HCT116 (cell line): ENCODE measurements around the gene SH3BP1. TPM values are rescaled to one million over a fixed set of nuclear protein-coding genes. Genes with fewer than 3 reads are reported as not detected.

ENCODE experiments used
- ATAC-seq: fragments of 200-7000 bp; cut with Tn5 transposase; 2 replicates; pipeline ENCODE4 v1.9.1; 2020; ENCODE audit warnings: mild to moderate bottlenecking, moderate library complexity
- BruUV-seq: library from RNA; stranded (reverse); fragments of 400-500 nt; replicated peaks from 2 replicates; lab custom pipeline; 2021; lab: Mats Ljungman, UMichigan
- CTCF ChIA-PET: fragments of 300-600 bp; sonication (Branson Sonifier 250); formaldehyde crosslinking; loops from one replicate; lab custom pipeline; 2021; ENCODE audit warnings: antibody characterized with exemption; lab: Charles Lee
- POLR2A ChIA-PET: fragments of 300-600, 350-600 bp; sonication (Branson Sonifier 250); formaldehyde crosslinking; loops from one replicate; lab custom pipeline; 2021; ENCODE audit warnings: antibody characterized with exemption; lab: Charles Lee
- RAD21 ChIA-PET, 2 experiments: fragments of 300-600 bp; sonication (Branson Sonifier 250); formaldehyde crosslinking; loops; one replicate each; lab custom pipeline; 2023; ENCODE audit warnings: low total read pairs in 2 of 2; ENCODE audit not compliant: uncharacterized antibody in 2 of 2, unreplicated experiment in 2 of 2, low non-redundant PET in 1 of 2; lab: Charles Lee
- DNase-seq: peaks from one replicate; pipeline ENCODE4 v3.0.0-alpha.2; 2010; ENCODE audit warnings: low read depth, low spot score
- H2AFZ ChIP-seq: fragments of 200-600 bp; shearing (Covaris generic), sonication (generic); 2 replicates; pipeline ENCODE4 v1.6.1; 2017; ENCODE audit warnings: low read depth, mixed run types, mixed read lengths, antibody characterized with exemption, low read length; ENCODE audit not compliant: poor library complexity, severe bottlenecking
- H3K27ac ChIP-seq: 2 replicates; pipeline ENCODE4 v1.5.1; 2012; ENCODE audit warnings: low read depth, low read length
- H3K27me3 ChIP-seq: fragments of 200-600 bp; sonication (generic); 2 replicates; pipeline ENCODE4 v1.6.1; 2016; ENCODE audit warnings: mixed run types, low read length, mixed read lengths; ENCODE audit not compliant: insufficient read depth
- H3K36me3 ChIP-seq, 2 experiments: fragments of 200-500 bp in 1 of 2; fragments of 200-600 bp in 1 of 2; sonication (Bioruptor generic) in 1 of 2; sonication (generic) in 1 of 2; 2 replicates each; pipeline versions ENCODE4 v1.5.1 to v1.6.1; 2014 to 2016; ENCODE audit warnings: low read length in 2 of 2, inconsistent platforms in 1 of 2, mixed read lengths in 1 of 2, mixed run types in 1 of 2; ENCODE audit not compliant: insufficient read depth in 2 of 2, control insufficient read depth in 1 of 2
- H3K4me1 ChIP-seq, 2 experiments: fragments of 200-600 bp in 1 of 2; sonication (generic) in 1 of 2; 2 replicates each; pipeline versions ENCODE4 v1.5.1 to v1.6.1; 2012 to 2017; ENCODE audit warnings: low read length in 2 of 2, inconsistent platforms in 1 of 2, mild to moderate bottlenecking in 1 of 2, mixed read lengths in 1 of 2, mixed run types in 1 of 2, moderate library complexity in 1 of 2; ENCODE audit not compliant: insufficient read depth in 2 of 2, control insufficient read depth in 1 of 2
- H3K4me2 ChIP-seq: fragments of 200-600 bp; sonication (generic); 2 replicates; pipeline ENCODE4 v1.6.1; 2017; ENCODE audit warnings: mixed run types, low read length, mixed read lengths
- H3K4me3 ChIP-seq, 2 experiments: fragments of 200-600 bp in 1 of 2; sonication (generic) in 1 of 2; replicated peaks in 1 of 2; 2 replicates each; pipeline ENCODE4 v1.5.1; 2011 to 2016; ENCODE audit warnings: low read length in 2 of 2, control low read depth in 1 of 2, low read depth in 1 of 2, mild to moderate bottlenecking in 1 of 2, mixed read lengths in 1 of 2, mixed run types in 1 of 2
- H3K79me2 ChIP-seq: fragments of 200-600 bp; sonication (generic); 2 replicates; pipeline ENCODE4 v1.6.1; 2017; ENCODE audit warnings: mild to moderate bottlenecking, mixed run types, low read length, moderate library complexity, mixed read lengths; ENCODE audit not compliant: insufficient read depth
- H3K9ac ChIP-seq: fragments of 200-600 bp; sonication (generic); 2 replicates; pipeline ENCODE4 v1.6.1; 2016; ENCODE audit warnings: low read length, mixed read lengths
- H3K9me2 ChIP-seq: fragments of 200-600 bp; sonication (generic), shearing (Covaris generic); 2 replicates; pipeline ENCODE4 v1.6.1; 2017; ENCODE audit warnings: mixed run types, mild to moderate bottlenecking, moderate library complexity; ENCODE audit not compliant: insufficient read depth
- H3K9me3 ChIP-seq, 2 experiments: fragments of 200-500 bp in 1 of 2; fragments of 200-600 bp in 1 of 2; sonication (Bioruptor generic) in 1 of 2; sonication (generic) in 1 of 2; 2 replicates each; pipeline ENCODE4 v1.6.1; 2014 to 2017; ENCODE audit warnings: low read length in 2 of 2, mixed read lengths in 2 of 2, inconsistent platforms in 1 of 2, low read depth in 1 of 2, mild to moderate bottlenecking in 1 of 2, mixed run types in 1 of 2, moderate library complexity in 1 of 2; ENCODE audit not compliant: control insufficient read depth in 1 of 2, insufficient read depth in 1 of 2
- H4K20me1 ChIP-seq: fragments of 200-600 bp; sonication (generic), shearing (Covaris generic); 2 replicates; pipeline ENCODE4 v1.6.1; 2017; ENCODE audit warnings: mixed run types, mild to moderate bottlenecking, moderate library complexity; ENCODE audit not compliant: insufficient read depth
- CEBPB ChIP-seq: IDR thresholded peaks from 2 replicates; pipeline ENCODE4 v1.6.1; 2012; ENCODE audit warnings: low read depth
- EZH2 ChIP-seq: fragments of 200-600 bp; sonication (generic); IDR thresholded peaks from 2 replicates; pipeline ENCODE4 v1.6.1; 2017; ENCODE audit warnings: antibody characterized with exemption, mixed run types
- JUND ChIP-seq: IDR thresholded peaks from 2 replicates; pipeline ENCODE4 v1.6.1; 2012
- POLR2A ChIP-seq: IDR thresholded peaks from 2 replicates; pipeline ENCODE4 v1.7.0; 2011; ENCODE audit warnings: borderline replicate concordance; ENCODE audit not compliant: insufficient read depth, insufficient read length; ENCODE audit errors: extremely low read depth
- POLR2AphosphoS5 ChIP-seq: IDR thresholded peaks from 2 replicates; pipeline ENCODE4 v1.6.1; 2011; ENCODE audit warnings: mild to moderate bottlenecking, low read depth, low read length, moderate library complexity
- RAD21 ChIP-seq: IDR thresholded peaks from 2 replicates; pipeline ENCODE4 v1.6.1; 2012; ENCODE audit warnings: low read depth, mild to moderate bottlenecking
- YY1 ChIP-seq: IDR thresholded peaks from 2 replicates; pipeline ENCODE4 v1.6.1; 2011; ENCODE audit warnings: low read length, low read depth, moderate library complexity, mild to moderate bottlenecking; ENCODE audit not compliant: insufficient replicate concordance; ENCODE audit errors: extremely low read depth
- ZNF274 ChIP-seq: fragments of 200-500 bp; sonication (Bioruptor generic); IDR thresholded peaks from 2 replicates; pipeline ENCODE4 v1.6.1; 2014; ENCODE audit warnings: mild to moderate bottlenecking, low read depth, low read length, inconsistent platforms
- intact Hi-C: fragments of 100-400 bp; cut with micrococcal nuclease; formaldehyde crosslinking; loops from 2 replicates; pipeline ENCODE4 v1.10.0; 2022
- total RNA-seq: library from RNA; stranded (reverse); gene quantifications from one replicate; pipeline ENCODE4 v1.2.1, GENCODE V29; 2021; ENCODE audit not compliant: unreplicated experiment
- TF ChIP-seq, protein P1 (sequence below): IDR thresholded peaks from 2 replicates; pipeline ENCODE4 v1.6.1; 2012; ENCODE audit warnings: low read depth
- TF ChIP-seq, protein P2 (sequence below): IDR thresholded peaks from 2 replicates; pipeline ENCODE4 v1.6.1; 2011; ENCODE audit warnings: mild to moderate bottlenecking, low read length, moderate library complexity; ENCODE audit not compliant: insufficient replicate concordance; ENCODE audit errors: extremely low read depth
- TF ChIP-seq, protein P3 (sequence below), 3 experiments: fragments of 200-600 bp in 1 of 3; sonication (generic) in 1 of 3; IDR thresholded peaks in 2 of 3; conservative IDR thresholded peaks in 1 of 3; 2 replicates each; pipeline ENCODE4 v1.5.1; 2012 to 2017; ENCODE audit warnings: low read depth in 2 of 3, low read length in 2 of 3, antibody characterized with exemption in 1 of 3, borderline replicate concordance in 1 of 3, control low read depth in 1 of 3, mild to moderate bottlenecking in 1 of 3, mixed read lengths in 1 of 3, mixed run types in 1 of 3, moderate library complexity in 1 of 3; ENCODE audit not compliant: insufficient read depth in 1 of 3

The SH3BP1 gene
- total RNA-seq, 1 experiment from 2014 or later, result 48.4 TPM

DNA sequence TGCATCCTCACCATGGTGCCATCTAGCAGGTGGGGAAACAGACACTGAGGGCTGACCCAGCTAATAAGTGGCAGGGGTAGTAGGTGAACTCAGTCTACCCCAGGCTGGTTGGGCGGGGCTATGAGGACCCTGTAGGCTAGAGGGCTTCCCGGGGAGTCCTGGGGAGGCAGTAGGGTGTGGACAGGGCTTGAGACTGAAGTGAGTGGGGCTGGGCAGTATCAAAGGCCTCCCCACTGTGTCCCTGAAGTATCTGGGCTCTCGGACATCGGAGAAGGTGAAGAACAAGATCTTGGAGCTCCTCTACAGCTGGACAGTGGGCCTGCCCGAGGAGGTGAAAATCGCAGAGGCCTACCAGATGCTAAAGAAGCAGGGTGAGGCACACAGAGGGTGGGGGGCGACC, 19.5 kb upstream of the SH3BP1 start:
- BruUV-seq, result no TSS peak
- POLR2A ChIA-PET, result interaction anchor here (1.1 kb wide), 1 partner anchor 55 kb away, joined by 3 read pairs; the partner anchor contains the start of gene LGALS1

DNA sequence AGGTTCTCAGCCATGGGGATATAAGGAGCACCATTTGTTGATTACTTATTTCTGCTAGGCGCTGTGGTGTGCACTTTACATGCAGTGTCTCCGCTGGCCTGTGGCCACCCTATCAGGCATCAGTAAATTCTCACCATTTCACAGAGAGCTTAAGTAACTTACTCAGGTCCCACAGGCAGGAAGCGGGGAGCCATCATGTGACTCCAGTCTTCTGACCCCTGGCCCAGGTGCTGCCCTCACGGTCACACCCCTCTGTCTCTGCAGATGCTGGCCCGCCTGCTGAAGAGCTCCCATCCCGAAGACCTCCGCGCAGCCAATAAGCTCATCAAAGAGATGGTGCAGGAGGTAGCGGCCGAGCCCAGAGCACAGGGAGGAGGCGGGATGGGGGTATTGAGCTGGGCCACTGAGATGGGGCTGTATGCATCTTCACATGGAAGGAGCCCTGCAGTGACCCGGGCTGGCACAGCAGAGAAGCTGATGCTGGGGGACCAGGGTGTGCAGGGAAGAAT, 18.1 kb upstream of the SH3BP1 start:
- RAD21 ChIA-PET, result no interaction called here
- no peaks in the 10 kb centered on the region for H3K9me3 ChIP-seq
- H2AFZ ChIP-seq, result no peak overlapping the region
- no peaks in the 10 kb centered on the region for H3K79me2 ChIP-seq
- no peaks in the 10 kb centered on the region for H3K27me3 ChIP-seq
- H3K36me3 ChIP-seq, result peaks cover 32 to 37% of the 10 kb centered on the region in 2 experiments
- no peak overlapping the region for H3K27ac ChIP-seq
- H3K9me2 ChIP-seq, result no peaks in the 10 kb centered on the region
- no peak overlapping the region for H3K4me2 ChIP-seq
- DNase-seq (no peak), ATAC-seq (no peak)
- intact Hi-C loops, result loop anchor here (5.0 kb wide), 1 partner anchor 171 kb away; no protein-coding TSS in a partner anchor
- TF ChIP-seq JUND (no peak), YY1 (no peak), POLR2AphosphoS5 (no peak), POLR2A (no peak), EZH2 (no peak), RAD21 (no peak), CEBPB (no peak)
- TF ChIP-seq, protein P1, sequence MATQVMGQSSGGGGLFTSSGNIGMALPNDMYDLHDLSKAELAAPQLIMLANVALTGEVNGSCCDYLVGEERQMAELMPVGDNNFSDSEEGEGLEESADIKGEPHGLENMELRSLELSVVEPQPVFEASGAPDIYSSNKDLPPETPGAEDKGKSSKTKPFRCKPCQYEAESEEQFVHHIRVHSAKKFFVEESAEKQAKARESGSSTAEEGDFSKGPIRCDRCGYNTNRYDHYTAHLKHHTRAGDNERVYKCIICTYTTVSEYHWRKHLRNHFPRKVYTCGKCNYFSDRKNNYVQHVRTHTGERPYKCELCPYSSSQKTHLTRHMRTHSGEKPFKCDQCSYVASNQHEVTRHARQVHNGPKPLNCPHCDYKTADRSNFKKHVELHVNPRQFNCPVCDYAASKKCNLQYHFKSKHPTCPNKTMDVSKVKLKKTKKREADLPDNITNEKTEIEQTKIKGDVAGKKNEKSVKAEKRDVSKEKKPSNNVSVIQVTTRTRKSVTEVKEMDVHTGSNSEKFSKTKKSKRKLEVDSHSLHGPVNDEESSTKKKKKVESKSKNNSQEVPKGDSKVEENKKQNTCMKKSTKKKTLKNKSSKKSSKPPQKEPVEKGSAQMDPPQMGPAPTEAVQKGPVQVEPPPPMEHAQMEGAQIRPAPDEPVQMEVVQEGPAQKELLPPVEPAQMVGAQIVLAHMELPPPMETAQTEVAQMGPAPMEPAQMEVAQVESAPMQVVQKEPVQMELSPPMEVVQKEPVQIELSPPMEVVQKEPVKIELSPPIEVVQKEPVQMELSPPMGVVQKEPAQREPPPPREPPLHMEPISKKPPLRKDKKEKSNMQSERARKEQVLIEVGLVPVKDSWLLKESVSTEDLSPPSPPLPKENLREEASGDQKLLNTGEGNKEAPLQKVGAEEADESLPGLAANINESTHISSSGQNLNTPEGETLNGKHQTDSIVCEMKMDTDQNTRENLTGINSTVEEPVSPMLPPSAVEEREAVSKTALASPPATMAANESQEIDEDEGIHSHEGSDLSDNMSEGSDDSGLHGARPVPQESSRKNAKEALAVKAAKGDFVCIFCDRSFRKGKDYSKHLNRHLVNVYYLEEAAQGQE, result no peak
- TF ChIP-seq, protein P2, sequence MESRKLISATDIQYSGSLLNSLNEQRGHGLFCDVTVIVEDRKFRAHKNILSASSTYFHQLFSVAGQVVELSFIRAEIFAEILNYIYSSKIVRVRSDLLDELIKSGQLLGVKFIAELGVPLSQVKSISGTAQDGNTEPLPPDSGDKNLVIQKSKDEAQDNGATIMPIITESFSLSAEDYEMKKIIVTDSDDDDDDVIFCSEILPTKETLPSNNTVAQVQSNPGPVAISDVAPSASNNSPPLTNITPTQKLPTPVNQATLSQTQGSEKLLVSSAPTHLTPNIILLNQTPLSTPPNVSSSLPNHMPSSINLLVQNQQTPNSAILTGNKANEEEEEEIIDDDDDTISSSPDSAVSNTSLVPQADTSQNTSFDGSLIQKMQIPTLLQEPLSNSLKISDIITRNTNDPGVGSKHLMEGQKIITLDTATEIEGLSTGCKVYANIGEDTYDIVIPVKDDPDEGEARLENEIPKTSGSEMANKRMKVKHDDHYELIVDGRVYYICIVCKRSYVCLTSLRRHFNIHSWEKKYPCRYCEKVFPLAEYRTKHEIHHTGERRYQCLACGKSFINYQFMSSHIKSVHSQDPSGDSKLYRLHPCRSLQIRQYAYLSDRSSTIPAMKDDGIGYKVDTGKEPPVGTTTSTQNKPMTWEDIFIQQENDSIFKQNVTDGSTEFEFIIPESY, result no peak
- TF ChIP-seq, protein P3, sequence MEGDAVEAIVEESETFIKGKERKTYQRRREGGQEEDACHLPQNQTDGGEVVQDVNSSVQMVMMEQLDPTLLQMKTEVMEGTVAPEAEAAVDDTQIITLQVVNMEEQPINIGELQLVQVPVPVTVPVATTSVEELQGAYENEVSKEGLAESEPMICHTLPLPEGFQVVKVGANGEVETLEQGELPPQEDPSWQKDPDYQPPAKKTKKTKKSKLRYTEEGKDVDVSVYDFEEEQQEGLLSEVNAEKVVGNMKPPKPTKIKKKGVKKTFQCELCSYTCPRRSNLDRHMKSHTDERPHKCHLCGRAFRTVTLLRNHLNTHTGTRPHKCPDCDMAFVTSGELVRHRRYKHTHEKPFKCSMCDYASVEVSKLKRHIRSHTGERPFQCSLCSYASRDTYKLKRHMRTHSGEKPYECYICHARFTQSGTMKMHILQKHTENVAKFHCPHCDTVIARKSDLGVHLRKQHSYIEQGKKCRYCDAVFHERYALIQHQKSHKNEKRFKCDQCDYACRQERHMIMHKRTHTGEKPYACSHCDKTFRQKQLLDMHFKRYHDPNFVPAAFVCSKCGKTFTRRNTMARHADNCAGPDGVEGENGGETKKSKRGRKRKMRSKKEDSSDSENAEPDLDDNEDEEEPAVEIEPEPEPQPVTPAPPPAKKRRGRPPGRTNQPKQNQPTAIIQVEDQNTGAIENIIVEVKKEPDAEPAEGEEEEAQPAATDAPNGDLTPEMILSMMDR (IDR thresholded peaks at IDR 0.05 in 2 of 3, conservative IDR thresholded peaks at IDR 0.05 in 1 of 3; ENCODE audit: borderline replicate concordance in 1 of 3, insufficient read depth in 1 of 3, low read depth in 2 of 3, low read length in 2 of 3), result no peak
- no peaks in the 10 kb centered on the region for H3K4me1 ChIP-seq
- no peak overlapping the region for H3K4me3 ChIP-seq
- POLR2A ChIA-PET, result interaction anchor here (0.7 kb wide), 1 partner anchor 9 kb away, joined by 3 read pairs; no protein-coding TSS in a partner anchor
- BruUV-seq, result no TSS peak
- CTCF ChIA-PET, result interaction anchor here (1.2 kb wide), 1 partner anchor 22 kb away, joined by 3 read pairs; no protein-coding TSS in a partner anchor
- H4K20me1 ChIP-seq, result no peaks in the 10 kb centered on the region
- no peak overlapping the region for H3K9ac ChIP-seq

More for the DNA sequence above, 19.5 kb upstream of the SH3BP1 start:
- no peak overlapping the region for H2AFZ ChIP-seq
- CTCF ChIA-PET, result interaction anchor here (1.1 to 1.6 kb wide), 4 partner anchors 13 to 79 kb away, joined by 3 read pairs; partner anchors contain the start of gene PDXP
- no peaks in the 10 kb centered on the region for H3K9me2 ChIP-seq
- TF ChIP-seq ZNF274, result no peak
- TF ChIP-seq JUND, result no peak
- H3K79me2 ChIP-seq, result no peaks in the 10 kb centered on the region
- no peak overlapping the region for H3K4me3 ChIP-seq
- no peaks in the 10 kb centered on the region for H3K27me3 ChIP-seq
- H3K36me3 ChIP-seq, result peaks cover 27 to 33% of the 10 kb centered on the region in 2 experiments
- DNase-seq (no peak), ATAC-seq (no peak)
- intact Hi-C loops, result loop anchor here (5.0 kb wide), 1 partner anchor 172 kb away; no protein-coding TSS in a partner anchor
- no peak overlapping the region for H3K4me2 ChIP-seq
- H3K4me1 ChIP-seq, result no peaks in the 10 kb centered on the region
- RAD21 ChIA-PET, result interaction anchor here in 1 of 2 experiments (0.6 kb wide), 1 partner anchor 12 kb away, joined by 3 read pairs; no protein-coding TSS in a partner anchor
- H3K9ac ChIP-seq, result no peak overlapping the region
- H3K9me3 ChIP-seq, result no peaks in the 10 kb centered on the region
- no peaks in the 10 kb centered on the region for H4K20me1 ChIP-seq
- no peak overlapping the region for H3K27ac ChIP-seq
